H1 (cell line): ENCODE measurements around the gene DNA2. TPM values are rescaled to one million over a fixed set of nuclear protein-coding genes. Genes with fewer than 3 reads are reported as not detected.

Experiments used
- CTCF ChIA-PET: fragments of 300-600 bp; sonication (Branson Sonifier 250); formaldehyde crosslinking; loops from one replicate; lab custom pipeline; 2021; ENCODE audit not compliant: partially characterized antibody; lab: Charles Lee
- POLR2A ChIA-PET: fragments of 300-600 bp; sonication (Branson Sonifier 250); formaldehyde crosslinking; loops from one replicate; lab custom pipeline; 2021; ENCODE audit warnings: inconsistent platforms; ENCODE audit not compliant: partially characterized antibody; lab: Charles Lee
- DNase-seq, 2 experiments: peaks; one replicate each; pipeline versions ENCODE4 v3.0.0 to v3.0.0-alpha.2; 2010 to 2022; ENCODE audit warnings: low spot score in 2 of 2, low read depth in 1 of 2, mixed read lengths in 1 of 2
- FAIRE-seq: peaks from 2 replicates; lab custom pipeline; 2011; peaks lifted over from hg19 to GRCh38; lab: Jason Lieb, UNC
- H2AFZ ChIP-seq: 2 replicates; pipeline ENCODE4 v1.8.1; 2012; ENCODE audit warnings: low read length, inconsistent platforms
- H2AK5ac ChIP-seq: 2 replicates; pipeline ENCODE4 v1.6.1; 2013; ENCODE audit warnings: low read depth, low read length
- H2BK120ac ChIP-seq: replicated peaks from 2 replicates; pipeline ENCODE3; 2013; ENCODE audit warnings: low read depth, low read length, inconsistent platforms
- H2BK12ac ChIP-seq: 2 replicates; pipeline ENCODE4 v1.6.1; 2013; ENCODE audit warnings: low read depth, low read length
- H2BK15ac ChIP-seq: 2 replicates; pipeline ENCODE4 v1.6.1; 2013; ENCODE audit warnings: low read length
- H2BK20ac ChIP-seq: 2 replicates; pipeline ENCODE4 v1.6.1; 2013; ENCODE audit warnings: low read length
- H2BK5ac ChIP-seq: 2 replicates; pipeline ENCODE4 v1.6.1; 2013; ENCODE audit warnings: low read depth, low read length
- H3K14ac ChIP-seq: 2 replicates; pipeline ENCODE4 v1.6.1; 2013; ENCODE audit warnings: inconsistent platforms; ENCODE audit not compliant: insufficient read length
- H3K18ac ChIP-seq: 2 replicates; pipeline ENCODE4 v1.6.1; 2013; ENCODE audit warnings: low read length; ENCODE audit errors: extremely low read depth
- H3K23ac ChIP-seq: 2 replicates; pipeline ENCODE4 v1.6.1; 2013; ENCODE audit warnings: inconsistent platforms; ENCODE audit not compliant: insufficient read length
- H3K23me2 ChIP-seq: 2 replicates; pipeline ENCODE4 v1.6.1; 2013; ENCODE audit warnings: low read depth, low read length
- H3K27ac ChIP-seq: 2 replicates; pipeline ENCODE4 v1.6.1; 2011; ENCODE audit warnings: low read depth, low read length, inconsistent platforms
- H3K27me3 ChIP-seq, 4 experiments: replicated peaks in 1 of 4; 1 replicate in 1 of 4; 2 replicates in 3 of 4; pipeline versions ENCODE4 v1.6.1 to v1.8.1; 2011 to 2013; ENCODE audit warnings: low read length in 3 of 4, mild to moderate bottlenecking in 3 of 4, inconsistent platforms in 2 of 4, mixed read lengths in 2 of 4, moderate library complexity in 1 of 4; ENCODE audit not compliant: control insufficient read depth in 3 of 4, insufficient read depth in 3 of 4; ENCODE audit errors: extremely low read depth in 1 of 4
- H3K36me3 ChIP-seq, 4 experiments: 2 replicates each; pipeline versions ENCODE4 v1.6.1 to v1.8.1; 2011 to 2013; ENCODE audit warnings: mild to moderate bottlenecking in 4 of 4, low read length in 3 of 4, moderate library complexity in 2 of 4, control low read depth in 1 of 4, inconsistent platforms in 1 of 4; ENCODE audit not compliant: insufficient read depth in 4 of 4, control insufficient read depth in 2 of 4
- H3K4ac ChIP-seq: replicated peaks from 2 replicates; pipeline ENCODE3; 2013; ENCODE audit warnings: low read length, low read depth, mixed read lengths, inconsistent platforms; ENCODE audit not compliant: insufficient read length
- H3K4me1 ChIP-seq, 4 experiments: replicated peaks in 1 of 4; 1 replicate in 1 of 4; 2 replicates in 3 of 4; pipeline versions ENCODE4 v1.6.1 to v1.8.1; 2011 to 2013; ENCODE audit warnings: low read length in 3 of 4, inconsistent platforms in 2 of 4, mixed read lengths in 1 of 4; ENCODE audit not compliant: insufficient read depth in 4 of 4, control insufficient read depth in 3 of 4
- H3K4me2 ChIP-seq, 2 experiments: 2 replicates each; pipeline versions ENCODE4 v1.6.1 to v1.8.1; 2011 to 2013; ENCODE audit warnings: low read depth in 2 of 2, low read length in 2 of 2, control low read depth in 1 of 2, inconsistent platforms in 1 of 2, mild to moderate bottlenecking in 1 of 2; ENCODE audit not compliant: insufficient read depth in 1 of 2
- H3K4me3 ChIP-seq, 4 experiments: fragments of 200-600, 300-600 bp in 1 of 4; sonication (generic), shearing (Covaris generic), sonication (Bioruptor Twin) in 1 of 4; 2 replicates each; pipeline versions ENCODE4 v1.5.1 to v1.8.1; 2011 to 2016; ENCODE audit warnings: low read length in 4 of 4, low read depth in 3 of 4, control low read depth in 2 of 4, inconsistent platforms in 2 of 4, mild to moderate bottlenecking in 2 of 4, mixed read lengths in 1 of 4, moderate library complexity in 1 of 4; ENCODE audit not compliant: insufficient read depth in 2 of 4; ENCODE audit errors: extremely low read depth in 1 of 4
- H3K56ac ChIP-seq: replicated peaks from 2 replicates; pipeline ENCODE3; 2013; ENCODE audit warnings: low read depth, mild to moderate bottlenecking, mixed read lengths, low read length, inconsistent platforms; ENCODE audit not compliant: insufficient read length
- H3K79me1 ChIP-seq: 2 replicates; pipeline ENCODE4 v1.6.1; 2013; ENCODE audit warnings: low read depth, low read length, control low read depth
- H3K79me2 ChIP-seq, 2 experiments: 2 replicates each; pipeline versions ENCODE4 v1.6.1 to v1.8.1; 2012 to 2013; ENCODE audit warnings: low read length in 2 of 2, mild to moderate bottlenecking in 2 of 2, inconsistent platforms in 1 of 2; ENCODE audit not compliant: insufficient read depth in 2 of 2, control insufficient read depth in 1 of 2
- H3K9ac ChIP-seq, 4 experiments: replicated peaks in 1 of 4; 1 replicate in 1 of 4; 2 replicates in 3 of 4; pipeline versions ENCODE4 v1.6.1 to v1.8.1; 2011 to 2013; ENCODE audit warnings: low read depth in 3 of 4, low read length in 3 of 4, control low read depth in 2 of 4, mild to moderate bottlenecking in 2 of 4, moderate library complexity in 2 of 4, inconsistent platforms in 1 of 4; ENCODE audit errors: extremely low read depth in 1 of 4
- H3K9me3 ChIP-seq, 2 experiments: 2 replicates each; pipeline versions ENCODE4 v1.6.1 to v1.8.1; 2012 to 2013; ENCODE audit warnings: mild to moderate bottlenecking in 2 of 2, moderate library complexity in 2 of 2, control low read depth in 1 of 2, inconsistent platforms in 1 of 2, low read depth in 1 of 2, low read length in 1 of 2, mixed read lengths in 1 of 2; ENCODE audit not compliant: insufficient read depth in 2 of 2
- H4K20me1 ChIP-seq, 2 experiments: replicated peaks in 1 of 2; 2 replicates each; pipeline versions ENCODE3 to v1.8.1; 2011 to 2013; ENCODE audit warnings: inconsistent platforms in 2 of 2, low read length in 2 of 2, mild to moderate bottlenecking in 1 of 2; ENCODE audit not compliant: insufficient read depth in 2 of 2, control insufficient read depth in 1 of 2
- H4K5ac ChIP-seq: 2 replicates; pipeline ENCODE4 v1.6.1; 2013; ENCODE audit warnings: low read length, low read depth, mixed read lengths, inconsistent platforms; ENCODE audit not compliant: insufficient read length
- H4K8ac ChIP-seq: 2 replicates; pipeline ENCODE4 v1.8.0; 2013; ENCODE audit warnings: mild to moderate bottlenecking, moderate library complexity, low read length, inconsistent platforms; ENCODE audit not compliant: insufficient read depth; ENCODE audit errors: extremely low read depth
- H4K91ac ChIP-seq: replicated peaks from 2 replicates; pipeline ENCODE3; 2013; ENCODE audit warnings: low read length, mixed read lengths, inconsistent platforms; ENCODE audit not compliant: insufficient read length
- CBX5 ChIP-seq: fragments of 300-800, 300-1000 bp; sonication (generic); IDR thresholded peaks from 2 replicates; pipeline ENCODE4 v1.7.1; 2016; ENCODE audit warnings: antibody characterized with exemption, low read length, low read depth
- CEBPB ChIP-seq: IDR thresholded peaks from 2 replicates; pipeline ENCODE4 v1.6.1; 2012; ENCODE audit warnings: low read depth, low read length
- RFX5 ChIP-seq: IDR thresholded peaks from 2 replicates; pipeline ENCODE4 v1.6.1; 2011; ENCODE audit warnings: low read depth, low read length, improper control_type of control experiment, borderline replicate concordance
- polyA plus RNA-seq, 7 experiments: library from polyadenylated mRNA; depleted of rRNA in 3 of 7; stranded (reverse) in 5 of 7; unstranded in 2 of 7; fragments of >200 nt in 5 of 7; fragments of 200-250 nt in 2 of 7; gene quantifications; 1 replicate in 5 of 7; 2 replicates in 1 of 7; 4 replicates in 1 of 7; pipeline versions ENCODE4 v1.2.1 to v1.2.3, GENCODE V29; 2011 to 2013; ENCODE audit warnings: missing spikeins in 2 of 7, mixed read lengths in 2 of 7
- total RNA-seq: library from RNA; stranded (reverse); fragmentation: NEBNext Ultra II Directional; extraction: Animal tissue kit (Norgen Biotek cat#: 25700); gene quantifications from 2 replicates; pipeline ENCODE4 v1.2.1, GENCODE V29; 2021

The DNA2 gene
- total and polyA plus RNA-seq, 2 of the 8 experiments (the other 6 are each of a cell fraction or from before 2014, with no cell fraction given), result 16.0 to 57.9 TPM

- no peak overlapping the region for H3K18ac ChIP-seq
- CTCF ChIA-PET, result interaction anchor here (0.6 kb wide), 1 partner anchor 29 kb away, joined by 4 read pairs; no protein-coding TSS in a partner anchor
- no peaks in the 10 kb centered on the region for H3K9me3 ChIP-seq
- DNase-seq, result no peak
- H3K4me2 ChIP-seq, result no peak overlapping the region
- POLR2A ChIA-PET, result interaction anchor here (0.7 to 0.8 kb wide), 2 partner anchors 23 to 31 kb away, joined by 3 read pairs; no protein-coding TSS in a partner anchor
- no peaks in the 10 kb centered on the region for H3K23me2 ChIP-seq
- H4K5ac ChIP-seq, result no peak overlapping the region
- H3K79me1 ChIP-seq, result no peaks in the 10 kb centered on the region
- H3K14ac ChIP-seq, result no peak overlapping the region
- H3K36me3 ChIP-seq, result peaks cover 6 to 63% (median 29%) of the 10 kb centered on the region in 4 experiments
- H3K27me3 ChIP-seq, result no peaks in the 10 kb centered on the region
- H2AFZ ChIP-seq, result no peak overlapping the region
- no peak overlapping the region for H3K23ac ChIP-seq
- no peak for FAIRE-seq
- no peak overlapping the region for H3K4ac ChIP-seq
- H3K4me3 ChIP-seq, result no peak overlapping the region
- H2AK5ac ChIP-seq, result no peak overlapping the region
- H4K91ac ChIP-seq, result no peak overlapping the region
- H2BK15ac ChIP-seq, result no peak overlapping the region
- no peaks in the 10 kb centered on the region for H3K4me1 ChIP-seq
- H2BK5ac ChIP-seq, result no peak overlapping the region
- H3K79me2 ChIP-seq, result no peaks in the 10 kb centered on the region
- no peak overlapping the region for H2BK20ac ChIP-seq
- H2BK12ac ChIP-seq, result no peak overlapping the region
- H4K20me1 ChIP-seq, result peaks cover 0 to 2% of the 10 kb centered on the region in 2 experiments
- no peak overlapping the region for H3K56ac ChIP-seq
- no peak overlapping the region for H3K9ac ChIP-seq
- H2BK120ac ChIP-seq, result no peak overlapping the region
- H3K27ac ChIP-seq, result no peak overlapping the region
- no peak overlapping the region for H4K8ac ChIP-seq
- TF ChIP-seq CBX5, result no peak
- TF ChIP-seq RFX5, result no peak
- TF ChIP-seq CEBPB, result no peak
Observed at GRCh38 chr10:68435803-68436202, 36.0 kb downstream of the DNA2 start.
